Neuron (in vitro differentiated cells): ENCODE results near the gene DLX6.

Source experiments
- H2AFZ ChIP-seq: one replicate; pipeline ENCODE4 v1.6.1; 2013; ENCODE audit warnings: low read depth, mild to moderate bottlenecking, inconsistent platforms, low read length, moderate library complexity
- H3K27me3 ChIP-seq: one replicate; pipeline ENCODE4 v1.6.1; 2013; ENCODE audit warnings: low read length; ENCODE audit not compliant: insufficient read depth
- H3K36me3 ChIP-seq: one replicate; pipeline ENCODE4 v1.6.1; 2013; ENCODE audit warnings: low read length; ENCODE audit not compliant: insufficient read depth
- H3K4me1 ChIP-seq: one replicate; pipeline ENCODE4 v1.6.1; 2013; ENCODE audit warnings: low read length; ENCODE audit not compliant: insufficient read depth
- H3K4me3 ChIP-seq: 2 replicates; pipeline ENCODE4 v1.5.1; 2013; ENCODE audit warnings: mild to moderate bottlenecking, low read length, moderate library complexity
- H3K9me3 ChIP-seq: one replicate; pipeline ENCODE4 v1.6.1; 2013; ENCODE audit warnings: low read length

Gene DLX6

GRCh38 chr7:97017192-97018125 lies 12.1 kb downstream of the DLX6 start:
- H3K36me3 ChIP-seq = no peaks in the 10 kb centered on the region
- no peak overlapping the region for H3K4me3 ChIP-seq
- H3K27me3 ChIP-seq = peaks cover 97% of the 10 kb centered on the region
- no peak overlapping the region for H2AFZ ChIP-seq
- H3K4me1 ChIP-seq = peaks cover 5% of the 10 kb centered on the region
- no peaks in the 10 kb centered on the region for H3K9me3 ChIP-seq

DNA sequence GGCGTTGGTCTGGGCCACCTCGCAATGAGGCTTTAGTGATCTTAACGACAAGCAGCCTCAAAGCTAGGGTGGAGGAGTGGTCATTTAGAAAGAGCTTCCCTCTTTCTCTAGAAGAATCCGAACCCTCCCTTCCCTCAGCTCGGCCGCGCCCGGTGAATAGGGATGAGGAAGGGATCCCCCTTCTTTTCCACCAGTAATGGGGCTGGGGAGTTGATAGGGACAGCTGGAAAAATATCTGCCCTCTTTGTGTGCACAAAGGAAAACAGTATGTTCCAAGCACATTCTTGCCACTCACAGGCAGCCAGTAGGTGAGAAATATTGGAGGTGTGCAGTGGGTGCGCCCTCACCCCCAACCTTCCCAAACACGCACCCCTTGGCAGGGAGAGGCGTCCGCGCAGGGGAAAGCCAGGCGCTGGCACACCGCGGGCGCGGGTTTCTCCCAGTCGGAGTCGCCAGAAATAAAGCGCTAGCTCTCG lies 12.8 kb downstream of the DLX6 start:
- H3K4me3 ChIP-seq = no peak overlapping the region
- H3K27me3 ChIP-seq = peaks cover 97% of the 10 kb centered on the region

GRCh38 chr7:97018791-97019531 lies 13.6 kb downstream of the DLX6 start:
- H3K27me3 ChIP-seq = peaks cover 97% of the 10 kb centered on the region
- H3K4me3 ChIP-seq = no peak overlapping the region
- peaks cover 5% of the 10 kb centered on the region for H3K4me1 ChIP-seq
- H2AFZ ChIP-seq = no peak overlapping the region
- no peaks in the 10 kb centered on the region for H3K9me3 ChIP-seq
- H3K36me3 ChIP-seq = no peaks in the 10 kb centered on the region

More for the DNA sequence above, 12.8 kb downstream of the DLX6 start:
- no peaks in the 10 kb centered on the region for H3K9me3 ChIP-seq
- H2AFZ ChIP-seq = no peak overlapping the region
- H3K4me1 ChIP-seq = peaks cover 5% of the 10 kb centered on the region
- H3K36me3 ChIP-seq = no peaks in the 10 kb centered on the region

DNA sequence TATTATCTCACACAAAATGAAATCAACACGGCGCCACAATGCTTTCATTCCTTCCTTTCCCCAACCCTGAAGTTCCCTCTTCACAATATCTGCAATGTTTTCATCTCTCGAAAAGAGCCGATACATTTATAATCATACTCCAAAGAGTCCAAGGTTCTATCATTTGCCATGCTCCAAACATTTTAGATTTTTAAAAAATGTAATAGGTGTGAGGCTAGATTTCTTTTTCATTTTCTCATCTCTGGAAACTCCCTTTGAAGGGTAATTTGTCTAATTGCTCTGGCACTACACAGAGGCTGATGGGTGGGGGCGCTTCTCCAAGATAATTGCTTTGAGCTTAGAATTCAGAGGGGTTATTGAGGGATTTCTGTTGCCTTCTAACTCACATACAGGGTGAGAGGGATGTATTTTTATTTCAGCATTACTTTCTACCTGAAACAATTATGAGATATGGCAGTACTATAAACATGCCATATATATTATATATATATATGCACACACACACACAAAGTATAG lies 14.4 kb downstream of the DLX6 start:
- H3K36me3 ChIP-seq = no peaks in the 10 kb centered on the region
- H2AFZ ChIP-seq = no peak overlapping the region
- H3K27me3 ChIP-seq = peaks cover 98% of the 10 kb centered on the region
- no peaks in the 10 kb centered on the region for H3K9me3 ChIP-seq
- H3K4me3 ChIP-seq = no peak overlapping the region
- peaks cover 5% of the 10 kb centered on the region for H3K4me1 ChIP-seq

- Histone ChIP-seq H3K4me1 (peaks cover 5% of the 10 kb centered on the region), H2AFZ (no peak overlapping the region), H3K4me3 (no peak overlapping the region), H3K36me3 (no peaks in the 10 kb centered on the region), H3K9me3 (no peaks in the 10 kb centered on the region), H3K27me3 (peaks cover 98% of the 10 kb centered on the region)
Measured at GRCh38 chr7:97020601-97020995, 15.2 kb downstream of the DLX6 start.

GRCh38 chr7:97020996-97021746 lies 15.8 kb downstream of the DLX6 start:
- Histone ChIP-seq H3K36me3 (no peaks in the 10 kb centered on the region), H2AFZ (no peak overlapping the region), H3K9me3 (no peaks in the 10 kb centered on the region), H3K27me3 (peaks cover 98% of the 10 kb centered on the region), H3K4me3 (no peak overlapping the region), H3K4me1 (peaks cover 5% of the 10 kb centered on the region)

- Histone ChIP-seq H3K27me3 (peaks cover 98% of the 10 kb centered on the region), H2AFZ (no peak overlapping the region), H3K4me3 (no peak overlapping the region), H3K36me3 (no peaks in the 10 kb centered on the region), H3K4me1 (peaks cover 5% of the 10 kb centered on the region), H3K9me3 (no peaks in the 10 kb centered on the region)
Measured at GRCh38 chr7:97021747-97022490, 16.6 kb downstream of the DLX6 start.

- H3K4me1 ChIP-seq = peaks cover 7% of the 10 kb centered on the region
- no peaks in the 10 kb centered on the region for H3K36me3 ChIP-seq
- H2AFZ ChIP-seq = no peak overlapping the region
- peaks cover 97% of the 10 kb centered on the region for H3K27me3 ChIP-seq
- no peak overlapping the region for H3K4me3 ChIP-seq
- no peaks in the 10 kb centered on the region for H3K9me3 ChIP-seq
Measured at GRCh38 chr7:97022491-97023306, 17.3 kb downstream of the DLX6 start.

GRCh38 chr7:97024209-97025129 lies 19.1 kb downstream of the DLX6 start, which contains the start of gene DLX5:
Gene DLX5 (minus strand): TSS chr7:97024831. CDS start chr7:97024623, 208 bp downstream.
- Histone ChIP-seq H3K36me3 (no peaks in the 10 kb centered on the region), H3K4me1 (peaks cover 7% of the 10 kb centered on the region), H3K9me3 (no peaks in the 10 kb centered on the region), H3K27me3 (peaks cover 81% of the 10 kb centered on the region), H3K4me3 (no peak within 1 kb of the TSS), H2AFZ (no peak within 1 kb of the TSS)

GRCh38 chr7:97025130-97025499 lies 19.8 kb downstream of the DLX6 start:
- Histone ChIP-seq H3K36me3 (no peaks in the 10 kb centered on the region), H3K4me3 (no peak overlapping the region), H3K9me3 (no peaks in the 10 kb centered on the region), H3K4me1 (peaks cover 7% of the 10 kb centered on the region), H3K27me3 (peaks cover 75% of the 10 kb centered on the region), H2AFZ (no peak overlapping the region)
